HepG2 (cell line): ENCODE results near the gene ITIH1. TPM values are rescaled to one million over a fixed set of nuclear protein-coding genes. Genes with fewer than 3 reads are reported as not detected.

Experiments
- ATAC-seq: fragments of 200-7000 bp; cut with Tn5 transposase; 3 replicates; pipeline ENCODE4 v1.9.1; 2020; ENCODE audit warnings: mild to moderate bottlenecking, moderate library complexity
- BruUV-seq: library from RNA; stranded (reverse); fragments of 400-500 nt; replicated peaks from 2 replicates; lab custom pipeline; 2021; lab: Mats Ljungman, UMichigan
- CTCF ChIA-PET: fragments of 300-600 bp; formaldehyde crosslinking; extraction: SDS; loops from one replicate; lab custom pipeline; 2021; ENCODE audit warnings: low total read pairs, inconsistent platforms, low intra/inter-chr PET ratio; lab: Yijun Ruan, JAX
- POLR2A ChIA-PET: fragments of 350-600 bp; sonication (Branson Sonifier 250); formaldehyde crosslinking; loops from one replicate; lab custom pipeline; 2020; ENCODE audit warnings: antibody characterized with exemption, inconsistent platforms; lab: Yijun Ruan, JAX
- DNase-seq: peaks from one replicate; pipeline ENCODE4 v3.0.0-alpha.2; 2015; ENCODE audit warnings: low spot score
- FAIRE-seq: peaks from 3 replicates; lab custom pipeline; 2011; peaks lifted over from hg19 to GRCh38; lab: Jason Lieb, UNC
- H2AFZ ChIP-seq: one replicate; pipeline ENCODE4 v1.6.1; 2011; ENCODE audit warnings: low read length, inconsistent platforms
- H3K27ac ChIP-seq: fragments of 300-600 bp; 3 replicates; pipeline ENCODE4 v1.8.0; 2011; ENCODE audit warnings: mixed run types, mild to moderate bottlenecking, mixed read lengths, low read length, inconsistent platforms; ENCODE audit not compliant: insufficient read depth; ENCODE audit errors: extremely low read length
- H3K27me3 ChIP-seq, 2 experiments: fragments of 200-600 bp in 1 of 2; 2 replicates in 1 of 2; 3 replicates in 1 of 2; pipeline versions ENCODE4 v1.6.0 to v1.8.0; 2011; ENCODE audit warnings: low read length in 2 of 2, mild to moderate bottlenecking in 2 of 2, moderate library complexity in 2 of 2, inconsistent platforms in 1 of 2; ENCODE audit not compliant: insufficient read depth in 2 of 2, control insufficient read depth in 1 of 2
- H3K36me3 ChIP-seq, 2 experiments: fragments of 200-600 bp in 1 of 2; replicated peaks in 1 of 2; 2 replicates in 1 of 2; 3 replicates in 1 of 2; pipeline versions ENCODE4 v1.5.1 to v1.8.0; 2011; ENCODE audit warnings: low read length in 2 of 2, inconsistent platforms in 1 of 2; ENCODE audit not compliant: insufficient read depth in 2 of 2, control insufficient read depth in 1 of 2
- H3K4me1 ChIP-seq: 2 replicates; pipeline ENCODE4 v1.5.1; 2012; ENCODE audit warnings: low read length, inconsistent platforms; ENCODE audit not compliant: insufficient read depth
- H3K4me2 ChIP-seq: 2 replicates; pipeline ENCODE4 v1.6.0; 2011; ENCODE audit warnings: low read depth, low read length, inconsistent platforms
- H3K4me3 ChIP-seq, 3 experiments: fragments of 200-600 bp in 1 of 3; sonication (generic), shearing (Covaris generic) in 1 of 3; replicated peaks in 1 of 3; 2 replicates each; pipeline ENCODE4 v1.5.1; 2011 to 2016; ENCODE audit warnings: low read length in 3 of 3, inconsistent platforms in 2 of 3, low read depth in 2 of 3, mild to moderate bottlenecking in 2 of 3, control low read depth in 1 of 3, mixed read lengths in 1 of 3; ENCODE audit not compliant: insufficient read depth in 1 of 3
- H3K79me2 ChIP-seq: one replicate; pipeline ENCODE4 v1.6.1; 2011; ENCODE audit warnings: low read length, inconsistent platforms; ENCODE audit not compliant: insufficient read depth
- H3K9ac ChIP-seq: 2 replicates; pipeline ENCODE4 v1.6.0; 2011; ENCODE audit warnings: mild to moderate bottlenecking, low read depth, low read length, inconsistent platforms; ENCODE audit not compliant: insufficient read depth
- H3K9me3 ChIP-seq: 2 replicates; pipeline ENCODE4 v1.5.1; 2012; ENCODE audit warnings: mild to moderate bottlenecking, low read length
- H4K20me1 ChIP-seq: 2 replicates; pipeline ENCODE4 v1.6.0; 2011; ENCODE audit warnings: inconsistent platforms, mild to moderate bottlenecking, low read length, moderate library complexity; ENCODE audit not compliant: insufficient read depth
- ATF7-NPFF ChIP-seq: sonication (generic); formaldehyde crosslinking; IDR thresholded peaks from 2 replicates; pipeline ENCODE4 v1.8.1; 2023; ENCODE audit warnings: mild to moderate bottlenecking, low read depth, missing genetic modification reagents, moderate library complexity
- FOXC1 ChIP-seq: sonication (generic); formaldehyde crosslinking; IDR thresholded peaks from 2 replicates; pipeline ENCODE4 v1.8.0; 2022; ENCODE audit warnings: mild to moderate bottlenecking, missing genetic modification reagents, borderline replicate concordance
- HMG20A ChIP-seq: IDR thresholded peaks from 2 replicates; pipeline ENCODE4 v1.6.1; 2016; ENCODE audit warnings: borderline replicate concordance
- HOXA5 ChIP-seq: sonication (generic); formaldehyde crosslinking; IDR thresholded peaks from 2 replicates; pipeline ENCODE4 v1.4.0; 2020; ENCODE audit warnings: missing genetic modification reagents
- MIER3 ChIP-seq: IDR thresholded peaks from 2 replicates; pipeline ENCODE4 v1.6.1; 2016; ENCODE audit warnings: missing compliant biosample characterization, borderline replicate concordance
- NFIC ChIP-seq: IDR thresholded peaks from 2 replicates; pipeline ENCODE4 v1.6.1; 2012; ENCODE audit warnings: mild to moderate bottlenecking, low read length, inconsistent platforms
- TOE1 ChIP-seq: sonication (generic); formaldehyde crosslinking; IDR thresholded peaks from 2 replicates; pipeline ENCODE4 v1.4.0; 2020; ENCODE audit warnings: mild to moderate bottlenecking, missing genetic modification reagents
- WIZ ChIP-seq: sonication (generic); formaldehyde crosslinking; IDR thresholded peaks from 2 replicates; pipeline ENCODE4 v1.5.1; 2020; ENCODE audit warnings: mild to moderate bottlenecking, missing genetic modification reagents
- ZBTB8A ChIP-seq: sonication (generic); formaldehyde crosslinking; IDR thresholded peaks from 2 replicates; pipeline ENCODE4 v1.4.0; 2020; ENCODE audit warnings: mild to moderate bottlenecking, low read depth, missing genetic modification reagents, borderline replicate concordance
- ZFP36L2 ChIP-seq: sonication (generic); formaldehyde crosslinking; IDR thresholded peaks from 2 replicates; pipeline ENCODE4 v1.4.0; 2020; ENCODE audit warnings: missing genetic modification reagents
- ZNF205 ChIP-seq: IDR thresholded peaks from 2 replicates; pipeline ENCODE4 v1.6.1; 2018; ENCODE audit warnings: missing biosample characterization, missing genetic modification reagents
- ZNF317 ChIP-seq: sonication (generic); formaldehyde crosslinking; IDR thresholded peaks from 2 replicates; pipeline ENCODE4 v1.5.0; 2020; ENCODE audit warnings: mild to moderate bottlenecking, missing genetic modification reagents
- ZSCAN20 ChIP-seq: sonication (generic); formaldehyde crosslinking; IDR thresholded peaks from 2 replicates; pipeline ENCODE4 v1.4.0; 2020; ENCODE audit warnings: missing genetic modification reagents, mild to moderate bottlenecking, borderline replicate concordance
- WGBS: methylation state at CpG from one replicate; pipeline ENCODE4 v1.1.6; 2017; ENCODE audit warnings: low lambda C conversion rate; 5-methylcytosine and 5-hydroxymethylcytosine counted together
- in situ Hi-C: cut with HindIII; loops from 2 replicates; pipeline ENCODE4 v1.10.0; 2017; ENCODE audit warnings: low pct_unique_long_range_greater_than_20kb; ENCODE audit not compliant: extremely low pct_ligation_motif_present
- intact Hi-C: fragments of 100-400 bp; cut with micrococcal nuclease; formaldehyde crosslinking; loops from one replicate; pipeline ENCODE4 v1.10.0; 2022; ENCODE audit not compliant: unreplicated experiment
- polyA plus RNA-seq, 8 experiments: library from polyadenylated mRNA; depleted of rRNA in 3 of 8; stranded (reverse) in 7 of 8; unstranded in 1 of 8; fragments of >200 nt; fragmentation: Illumina TruSeq in 4 of 8; extraction: Trizol in 4 of 8; gene quantifications; 2 replicates each; pipeline versions ENCODE4 v1.2.1 to v1.2.3, GENCODE V29; 2011 to 2016; ENCODE audit warnings: low read depth in 4 of 8, missing spikeins in 1 of 8, mixed read lengths in 1 of 8; ENCODE audit not compliant: insufficient read depth in 1 of 8
- total RNA-seq, 5 experiments: library from RNA; depleted of rRNA; stranded (reverse); fragments of >200 nt; fragmentation: Illumina TruSeq; extraction: Trizol; gene quantifications; 2 replicates each; pipeline ENCODE4 v1.2.3, GENCODE V29; 2016; ENCODE audit warnings: low read depth in 1 of 5
- TF ChIP-seq, protein P1 (sequence below): sonication (generic); formaldehyde crosslinking; IDR thresholded peaks from 2 replicates; pipeline ENCODE4 v1.4.0; 2020; ENCODE audit warnings: low read depth, missing genetic modification reagents
- TF ChIP-seq, protein P2 (sequence below): sonication (generic); formaldehyde crosslinking; IDR thresholded peaks from 2 replicates; pipeline ENCODE4 v1.8.1; 2023; ENCODE audit warnings: mild to moderate bottlenecking, inconsistent platforms, moderate library complexity, missing genetic modification reagents, borderline replicate concordance
- TF ChIP-seq, protein P3 (sequence below): sonication (generic); formaldehyde crosslinking; IDR thresholded peaks from 2 replicates; pipeline ENCODE4 v1.5.1; 2020; ENCODE audit warnings: missing genetic modification reagents, mild to moderate bottlenecking, borderline replicate concordance

Gene ITIH1
- total and polyA plus RNA-seq, 2 of the 13 experiments (the other 11 are each of a cell fraction or from before 2014, with no cell fraction given): 12.3 to 19.6 TPM

DNA sequence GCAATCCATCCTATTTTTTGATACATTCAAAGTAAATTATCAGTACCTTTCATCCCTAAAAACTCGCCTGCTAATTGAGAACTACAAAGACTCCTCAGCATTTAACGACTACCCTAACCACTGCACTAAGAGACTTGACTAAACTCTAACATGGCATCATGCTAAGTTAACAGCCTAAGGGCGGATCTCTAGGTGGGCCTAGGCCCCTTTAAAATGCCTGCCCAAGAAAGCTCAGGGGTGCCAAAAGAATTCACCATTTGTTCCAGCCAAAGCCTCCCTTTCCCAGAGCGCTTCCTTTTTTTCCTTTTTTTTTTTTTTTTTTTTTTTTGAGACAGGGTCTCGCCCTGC, 6.1 kb upstream of the ITIH1 start:
- H3K4me3 ChIP-seq: peak overlapping the region; percentile 52 to 89 (median 72)
- H3K27me3 ChIP-seq: no peaks in the 10 kb centered on the region
- BruUV-seq: TSS peak; percentile 94
- DNase-seq (no peak), ATAC-seq (no peak), FAIRE-seq (no peak)
- CTCF ChIA-PET: no interaction called here
- peaks cover 3 to 13% of the 10 kb centered on the region in 2 experiments; a peak in 3 of 5 replicates for H3K36me3 ChIP-seq
- peak overlapping the region; percentile 79 for H3K9ac ChIP-seq
- peak overlapping the region; percentile 82 for H2AFZ ChIP-seq
- H3K27ac ChIP-seq: peak overlapping the region; percentile 80
- POLR2A ChIA-PET: interaction anchor here (1.1 to 18.4 kb wide), 10 partner anchors 8 to 126 kb away, joined by 3 to 466 read pairs (median 8); partner anchors contain the start of genes GLT8D1, ITIH3, SPCS1 and STIMATE
- intact Hi-C loops: loop anchor here (2.0 to 10.0 kb wide), 2 partner anchors 15 to 53 kb away; no protein-coding TSS in a partner anchor
- peak overlapping the region; percentile 94 for H3K4me2 ChIP-seq
- 52% methylated on average over 5 of the region's 5 CpGs for WGBS
- no peaks in the 10 kb centered on the region for H4K20me1 ChIP-seq
- in situ Hi-C loops: no loop called here
- H3K4me1 ChIP-seq: peaks cover 66% of the 10 kb centered on the region
- H3K9me3 ChIP-seq: no peaks in the 10 kb centered on the region
- peaks cover 17% of the 10 kb centered on the region for H3K79me2 ChIP-seq
- TF ChIP-seq FOXC1: no peak
- TF ChIP-seq ATF7-NPFF (CRISPR knock-in tag): 0 out of 2 replicates have a peak, but pooled peaks have one; percentile 16
- 0 out of 2 replicates have a peak, but pooled peaks have one; percentile 2 for TF ChIP-seq ZNF205 (CRISPR knock-in tag)
- no peak for TF ChIP-seq ZBTB8A (CRISPR knock-in tag)
- TF ChIP-seq, protein P1, sequence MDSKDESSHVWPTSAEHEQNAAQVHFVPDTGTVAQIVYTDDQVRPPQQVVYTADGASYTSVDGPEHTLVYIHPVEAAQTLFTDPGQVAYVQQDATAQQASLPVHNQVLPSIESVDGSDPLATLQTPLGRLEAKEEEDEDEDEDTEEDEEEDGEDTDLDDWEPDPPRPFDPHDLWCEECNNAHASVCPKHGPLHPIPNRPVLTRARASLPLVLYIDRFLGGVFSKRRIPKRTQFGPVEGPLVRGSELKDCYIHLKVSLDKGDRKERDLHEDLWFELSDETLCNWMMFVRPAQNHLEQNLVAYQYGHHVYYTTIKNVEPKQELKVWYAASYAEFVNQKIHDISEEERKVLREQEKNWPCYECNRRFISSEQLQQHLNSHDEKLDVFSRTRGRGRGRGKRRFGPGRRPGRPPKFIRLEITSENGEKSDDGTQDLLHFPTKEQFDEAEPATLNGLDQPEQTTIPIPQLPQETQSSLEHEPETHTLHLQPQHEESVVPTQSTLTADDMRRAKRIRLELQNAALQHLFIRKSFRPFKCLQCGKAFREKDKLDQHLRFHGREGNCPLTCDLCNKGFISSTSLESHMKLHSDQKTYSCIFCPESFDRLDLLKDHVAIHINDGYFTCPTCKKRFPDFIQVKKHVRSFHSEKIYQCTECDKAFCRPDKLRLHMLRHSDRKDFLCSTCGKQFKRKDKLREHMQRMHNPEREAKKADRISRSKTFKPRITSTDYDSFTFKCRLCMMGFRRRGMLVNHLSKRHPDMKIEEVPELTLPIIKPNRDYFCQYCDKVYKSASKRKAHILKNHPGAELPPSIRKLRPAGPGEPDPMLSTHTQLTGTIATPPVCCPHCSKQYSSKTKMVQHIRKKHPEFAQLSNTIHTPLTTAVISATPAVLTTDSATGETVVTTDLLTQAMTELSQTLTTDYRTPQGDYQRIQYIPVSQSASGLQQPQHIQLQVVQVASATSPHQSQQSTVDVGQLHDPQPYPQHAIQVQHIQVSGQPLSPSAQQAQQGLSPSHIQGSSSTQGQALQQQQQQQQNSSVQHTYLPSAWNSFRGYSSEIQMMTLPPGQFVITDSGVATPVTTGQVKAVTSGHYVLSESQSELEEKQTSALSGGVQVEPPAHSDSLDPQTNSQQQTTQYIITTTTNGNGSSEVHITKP (CRISPR knock-in tag): no peak
- TF ChIP-seq NFIC: 0 out of 2 replicates have a peak, but pooled peaks have one; percentile 1
- no peak for TF ChIP-seq ZSCAN20
- TF ChIP-seq HOXA5: no peak
- TF ChIP-seq, protein P2, sequence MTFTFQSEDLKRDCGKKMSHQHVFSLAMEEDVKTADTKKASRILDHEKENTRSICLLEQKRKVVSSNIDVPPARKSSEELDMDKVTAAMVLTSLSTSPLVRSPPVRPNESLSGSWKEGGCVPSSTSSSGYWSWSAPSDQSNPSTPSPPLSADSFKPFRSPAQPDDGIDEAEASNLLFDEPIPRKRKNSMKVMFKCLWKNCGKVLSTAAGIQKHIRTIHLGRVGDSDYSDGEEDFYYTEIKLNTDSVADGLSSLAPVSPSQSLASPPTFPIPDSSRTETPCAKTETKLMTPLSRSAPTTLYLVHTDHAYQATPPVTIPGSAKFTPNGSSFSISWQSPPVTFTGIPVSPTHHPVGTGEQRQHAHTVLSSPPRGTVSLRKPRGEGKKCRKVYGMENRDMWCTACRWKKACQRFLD (CRISPR knock-in tag): no peak
- 0 out of 2 replicates have a peak, but pooled peaks have one; percentile 8 for TF ChIP-seq WIZ (CRISPR knock-in tag)
- TF ChIP-seq MIER3: no peak
- no peak for TF ChIP-seq ZFP36L2
- TF ChIP-seq, protein P3, sequence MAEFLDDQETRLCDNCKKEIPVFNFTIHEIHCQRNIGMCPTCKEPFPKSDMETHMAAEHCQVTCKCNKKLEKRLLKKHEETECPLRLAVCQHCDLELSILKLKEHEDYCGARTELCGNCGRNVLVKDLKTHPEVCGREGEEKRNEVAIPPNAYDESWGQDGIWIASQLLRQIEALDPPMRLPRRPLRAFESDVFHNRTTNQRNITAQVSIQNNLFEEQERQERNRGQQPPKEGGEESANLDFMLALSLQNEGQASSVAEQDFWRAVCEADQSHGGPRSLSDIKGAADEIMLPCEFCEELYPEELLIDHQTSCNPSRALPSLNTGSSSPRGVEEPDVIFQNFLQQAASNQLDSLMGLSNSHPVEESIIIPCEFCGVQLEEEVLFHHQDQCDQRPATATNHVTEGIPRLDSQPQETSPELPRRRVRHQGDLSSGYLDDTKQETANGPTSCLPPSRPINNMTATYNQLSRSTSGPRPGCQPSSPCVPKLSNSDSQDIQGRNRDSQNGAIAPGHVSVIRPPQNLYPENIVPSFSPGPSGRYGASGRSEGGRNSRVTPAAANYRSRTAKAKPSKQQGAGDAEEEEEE (CRISPR knock-in tag): no peak
- no peak for TF ChIP-seq HMG20A (CRISPR knock-in tag)
- no peak for TF ChIP-seq TOE1 (CRISPR knock-in tag)
- TF ChIP-seq ZNF317 (CRISPR knock-in tag): peak; percentile 6; the same call in 1 of the 2 replicates
